ENCODE measurements around the gene POLE.

Gene POLE

GRCh38 chr12:132605892-132606291 is 81.2 kb downstream of the POLE start:
- ATAC-seq (ENCODE audit: insufficient read depth, low read depth) (no peak), DNase-seq (no peak)
- Histone ChIP-seq H3K9ac (ENCODE audit: low read depth, low read length) (no peak overlapping the region), H2AFZ (ENCODE audit: low read depth, low read length) (no peak overlapping the region), H3K4me2 (ENCODE audit: insufficient read depth, low read length) (no peak overlapping the region), H4K20me1 (ENCODE audit: insufficient read depth, low read length) (no peaks in the 10 kb centered on the region; the same call in 1 of the 2 replicates), H3K4me1 (ENCODE audit: insufficient read depth, low read length) (peaks cover 1% of the 10 kb centered on the region), H3K4me3 (ENCODE audit: low read depth in 1 of 2, low read length in 2 of 2) (no peak overlapping the region), H3K79me2 (ENCODE audit: insufficient read depth, low read length) (no peaks in the 10 kb centered on the region), H3K9me3 (ENCODE audit: insufficient read depth, low read length, severe bottlenecking) (no peaks in the 10 kb centered on the region), H3K36me3 (ENCODE audit: insufficient read depth, low read length) (no peaks in the 10 kb centered on the region), H3K27ac (ENCODE audit: low read length) (no peak overlapping the region), H3K27me3 (ENCODE audit: insufficient read depth, low read length, poor library complexity) (peaks cover 2% of the 10 kb centered on the region)
- no peak for TF ChIP-seq CTCF (IDR thresholded peaks at IDR 0.05; ENCODE audit: borderline replicate concordance, extremely low read depth, low read length, poor library complexity, severe bottlenecking)
- TF ChIP-seq EZH2 (IDR thresholded peaks at IDR 0.05; ENCODE audit: borderline replicate concordance, low read depth, low read length, severe bottlenecking), result no peak

- Histone ChIP-seq H3K27ac (ENCODE audit: low read length) (no peak overlapping the region), H3K4me3 (ENCODE audit: low read depth in 1 of 2, low read length in 2 of 2) (no peak overlapping the region), H4K20me1 (ENCODE audit: insufficient read depth, low read length) (no peaks in the 10 kb centered on the region; the same call in 1 of the 2 replicates), H3K4me1 (ENCODE audit: insufficient read depth, low read length) (peaks cover 8% of the 10 kb centered on the region), H3K27me3 (ENCODE audit: insufficient read depth, low read length, poor library complexity) (peaks cover 10% of the 10 kb centered on the region), H3K4me2 (ENCODE audit: insufficient read depth, low read length) (no peak overlapping the region), H3K9ac (ENCODE audit: low read depth, low read length) (no peak overlapping the region), H3K79me2 (ENCODE audit: insufficient read depth, low read length) (no peaks in the 10 kb centered on the region), H3K9me3 (ENCODE audit: insufficient read depth, low read length, severe bottlenecking) (no peaks in the 10 kb centered on the region), H3K36me3 (ENCODE audit: insufficient read depth, low read length) (no peaks in the 10 kb centered on the region), H2AFZ (ENCODE audit: low read depth, low read length) (no peak overlapping the region)
- no peak for DNase-seq
- ATAC-seq (ENCODE audit: insufficient read depth, low read depth), result no peak
- no peak for TF ChIP-seq CTCF (IDR thresholded peaks at IDR 0.05; ENCODE audit: borderline replicate concordance, extremely low read depth, low read length, poor library complexity, severe bottlenecking)
- TF ChIP-seq EZH2 (IDR thresholded peaks at IDR 0.05; ENCODE audit: borderline replicate concordance, low read depth, low read length, severe bottlenecking), result no peak
Observed at GRCh38 chr12:132604668-132605441, 82.3 kb downstream of the POLE start.

- H3K79me2 ChIP-seq (ENCODE audit: insufficient read depth, low read length), result no peaks in the 10 kb centered on the region
- H4K20me1 ChIP-seq (ENCODE audit: insufficient read depth, low read length), result no peaks in the 10 kb centered on the region; the same call in 1 of the 2 replicates
- H3K4me2 ChIP-seq (ENCODE audit: insufficient read depth, low read length), result no peak overlapping the region
- peaks cover 8% of the 10 kb centered on the region for H3K4me1 ChIP-seq (ENCODE audit: insufficient read depth, low read length)
- peaks cover 10% of the 10 kb centered on the region for H3K27me3 ChIP-seq (ENCODE audit: insufficient read depth, low read length, poor library complexity)
- no peak for TF ChIP-seq CTCF (IDR thresholded peaks at IDR 0.05; ENCODE audit: borderline replicate concordance, extremely low read depth, low read length, poor library complexity, severe bottlenecking)
- no peak for TF ChIP-seq EZH2 (IDR thresholded peaks at IDR 0.05; ENCODE audit: borderline replicate concordance, low read depth, low read length, severe bottlenecking)
- H3K27ac ChIP-seq (ENCODE audit: low read length), result no peak overlapping the region
- no peak overlapping the region for H3K4me3 ChIP-seq (ENCODE audit: low read depth in 1 of 2, low read length in 2 of 2)
- no peak for ATAC-seq (ENCODE audit: insufficient read depth, low read depth)
- H2AFZ ChIP-seq (ENCODE audit: low read depth, low read length), result no peak overlapping the region
- no peaks in the 10 kb centered on the region for H3K36me3 ChIP-seq (ENCODE audit: insufficient read depth, low read length)
- H3K9ac ChIP-seq (ENCODE audit: low read depth, low read length), result no peak overlapping the region
- no peaks in the 10 kb centered on the region for H3K9me3 ChIP-seq (ENCODE audit: insufficient read depth, low read length, severe bottlenecking)
- DNase-seq, result no peak
Observed at GRCh38 chr12:132604151-132604618, 83.0 kb downstream of the POLE start.

Data from DND-41 (cell line).